NCI-H524 (cell line): ENCODE measurements around the gene ABHD18.

Experiments used
- DNase-seq, 2 experiments: peaks; one replicate each; lab custom pipeline; 2025; lab: John Stamatoyannopoulos, UW

ABHD18 gene

DNA sequence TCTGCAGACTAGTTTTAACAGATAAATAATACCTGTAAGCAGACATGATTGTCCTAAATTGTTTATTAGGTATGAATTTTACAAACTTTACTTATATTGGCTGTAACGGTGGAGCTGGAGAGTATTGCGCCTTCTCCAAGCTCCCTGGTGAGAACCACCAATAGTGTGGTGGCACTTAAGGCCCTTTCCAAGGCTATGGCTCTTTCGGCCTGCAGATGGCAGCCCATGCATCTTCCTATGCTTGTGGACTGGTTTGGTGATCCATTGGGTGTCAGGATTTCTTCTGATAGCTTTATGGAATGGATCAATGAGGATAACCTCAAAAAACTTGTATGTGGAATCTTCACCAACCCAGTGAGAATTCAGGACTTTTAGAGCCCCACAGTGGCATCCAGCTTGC is 103.7 kb downstream of the ABHD18 start:
- DNase-seq = no peak

DNA sequence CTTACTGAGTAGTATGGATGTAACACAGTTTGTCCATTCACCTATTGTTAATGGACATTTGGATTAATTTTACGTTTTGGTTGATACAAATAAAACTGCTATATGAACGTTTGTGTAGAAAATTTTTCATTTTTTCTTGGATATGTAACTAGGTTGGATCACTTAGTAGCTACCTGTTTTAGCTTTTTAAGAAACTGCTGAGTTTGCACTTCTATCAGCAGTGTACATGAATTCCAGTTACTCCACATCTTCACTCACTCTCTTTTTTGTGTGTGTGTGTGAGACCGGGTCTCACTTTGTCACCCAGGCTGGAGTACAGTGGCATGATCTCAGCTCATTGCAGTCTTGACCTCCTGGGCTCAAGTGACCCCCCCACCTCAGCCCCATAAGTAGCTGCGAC is 111.3 kb downstream of the ABHD18 start:
- no peak for DNase-seq
